ENCODE measurements around the gene CIAPIN1.

GRCh38 chr16:57422026-57422944 is 24.9 kb downstream of the CIAPIN1 start:
- TF ChIP-seq POLR2AphosphoS5 (IDR thresholded peaks at IDR 0.05; ENCODE audit: low read depth, low read length) = no peak
- no peak for TF ChIP-seq SIN3A (IDR thresholded peaks at IDR 0.05; ENCODE audit: borderline replicate concordance, insufficient read depth, low read length)
- TF ChIP-seq FOXP2 (optimal IDR thresholded peaks at IDR 0.05; ENCODE audit: borderline replicate concordance, extremely low read depth, extremely low read length, insufficient read depth) = no peak
- TF ChIP-seq TAF1 (IDR thresholded peaks at IDR 0.05; ENCODE audit: borderline replicate concordance, insufficient read depth, low read length) = no peak

Measured in PFSK-1 (cell line).